Measurements from ENCODE around the gene KRTAP5-4. TPM values are rescaled to one million over a fixed set of nuclear protein-coding genes. Genes with fewer than 3 reads are reported as not detected.

KRTAP5-4 gene
- total RNA-seq, 1 experiment from 2014 or later, result not detected

DNA sequence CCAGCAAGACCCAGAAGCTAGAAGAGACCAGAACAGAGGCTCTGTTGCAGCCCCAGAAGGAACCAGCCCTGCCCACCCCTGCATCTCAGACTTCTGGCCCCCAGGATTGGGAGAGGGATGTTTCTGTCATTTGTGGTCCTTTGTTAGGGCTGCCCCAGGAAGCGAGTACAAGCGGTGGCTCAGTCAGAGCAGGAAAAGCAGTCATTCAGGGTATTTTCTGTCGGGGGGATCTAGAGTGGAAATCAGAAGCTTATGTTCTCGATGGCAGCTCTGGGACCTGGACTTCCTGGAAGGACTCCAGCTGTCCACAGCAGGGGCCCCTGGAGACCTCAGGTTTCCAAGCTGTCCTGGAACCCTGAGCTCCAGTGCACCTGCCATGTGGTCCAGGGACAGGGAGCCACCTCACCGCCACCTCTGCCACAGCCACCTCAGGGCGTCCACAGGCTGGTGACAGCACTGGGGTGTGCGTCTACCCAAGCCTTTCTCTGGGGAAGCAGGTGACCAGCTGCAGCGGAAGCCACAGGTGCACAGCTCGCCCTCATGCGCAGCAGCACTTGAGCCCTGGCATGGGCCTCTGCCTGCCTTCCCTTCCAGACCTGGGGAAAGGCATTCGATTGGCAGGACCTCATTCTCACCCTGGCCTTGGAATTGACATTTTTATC, 10.2 kb upstream of the KRTAP5-4 start:
- CTCF ChIA-PET, result no interaction called here
- Histone ChIP-seq H3K9me2 (ENCODE audit: insufficient read depth) (no peaks in the 10 kb centered on the region), H3K27me3 (ENCODE audit: insufficient read depth, low read depth) (peaks cover 67% of the 10 kb centered on the region), H3F3A (ENCODE audit: insufficient read depth, low read depth) (no peaks in the 10 kb centered on the region), H3K4me1 (replicated peaks; ENCODE audit: insufficient read depth) (no peaks in the 10 kb centered on the region), H2AFZ (no peak overlapping the region), H4K20me1 (ENCODE audit: insufficient read depth) (no peaks in the 10 kb centered on the region), H3K27ac (no peak overlapping the region), H3K36me3 (ENCODE audit: low read depth) (no peaks in the 10 kb centered on the region), H3K9me3 (ENCODE audit: insufficient read depth, low read depth) (no peaks in the 10 kb centered on the region), H3K4me3 (no peak overlapping the region), H3K4me2 (no peak overlapping the region), H3K79me2 (ENCODE audit: low read depth) (no peaks in the 10 kb centered on the region)
- no TSS peak for BruUV-seq (replicated peaks)
- POLR2A ChIA-PET (ENCODE audit: unreplicated experiment), result no interaction called here
- intact Hi-C loops (cut with micrococcal nuclease; ENCODE audit: unreplicated experiment), result no loop called here
- no peak for DNase-seq
- TF ChIP-seq, protein P1, sequence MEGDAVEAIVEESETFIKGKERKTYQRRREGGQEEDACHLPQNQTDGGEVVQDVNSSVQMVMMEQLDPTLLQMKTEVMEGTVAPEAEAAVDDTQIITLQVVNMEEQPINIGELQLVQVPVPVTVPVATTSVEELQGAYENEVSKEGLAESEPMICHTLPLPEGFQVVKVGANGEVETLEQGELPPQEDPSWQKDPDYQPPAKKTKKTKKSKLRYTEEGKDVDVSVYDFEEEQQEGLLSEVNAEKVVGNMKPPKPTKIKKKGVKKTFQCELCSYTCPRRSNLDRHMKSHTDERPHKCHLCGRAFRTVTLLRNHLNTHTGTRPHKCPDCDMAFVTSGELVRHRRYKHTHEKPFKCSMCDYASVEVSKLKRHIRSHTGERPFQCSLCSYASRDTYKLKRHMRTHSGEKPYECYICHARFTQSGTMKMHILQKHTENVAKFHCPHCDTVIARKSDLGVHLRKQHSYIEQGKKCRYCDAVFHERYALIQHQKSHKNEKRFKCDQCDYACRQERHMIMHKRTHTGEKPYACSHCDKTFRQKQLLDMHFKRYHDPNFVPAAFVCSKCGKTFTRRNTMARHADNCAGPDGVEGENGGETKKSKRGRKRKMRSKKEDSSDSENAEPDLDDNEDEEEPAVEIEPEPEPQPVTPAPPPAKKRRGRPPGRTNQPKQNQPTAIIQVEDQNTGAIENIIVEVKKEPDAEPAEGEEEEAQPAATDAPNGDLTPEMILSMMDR (conservative IDR thresholded peaks at IDR 0.05), result no peak
- no peak for TF ChIP-seq EZH2 (IDR thresholded peaks at IDR 0.05; ENCODE audit: low read depth)

GRCh38 chr11:1631066-1631568, 9.2 kb upstream of the KRTAP5-4 start:
- no peak for TF ChIP-seq EZH2 (IDR thresholded peaks at IDR 0.05; ENCODE audit: low read depth)
- TF ChIP-seq, protein P1 (conservative IDR thresholded peaks at IDR 0.05), result no peak
- H4K20me1 ChIP-seq (ENCODE audit: insufficient read depth), result no peaks in the 10 kb centered on the region

DNA sequence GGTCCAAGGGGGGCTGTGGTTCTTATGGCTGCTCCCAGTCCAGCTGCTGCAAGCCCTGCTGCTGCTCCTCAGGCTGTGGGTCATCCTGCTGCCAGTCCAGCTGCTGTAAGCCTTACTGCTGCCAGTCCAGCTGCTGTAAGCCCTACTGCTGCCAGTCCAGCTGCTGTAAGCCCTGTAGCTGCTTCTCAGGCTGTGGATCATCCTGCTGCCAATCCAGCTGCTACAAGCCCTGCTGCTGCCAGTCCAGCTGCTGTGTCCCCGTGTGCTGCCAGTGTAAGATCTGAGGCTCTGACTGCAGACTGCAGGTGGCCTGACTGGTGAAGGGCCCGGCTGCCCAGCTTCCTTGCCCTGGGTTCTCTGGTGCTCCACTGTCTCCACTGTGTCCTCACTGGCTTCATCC, 8.3 kb upstream of the KRTAP5-4 start:
- H2AFZ ChIP-seq, result no peak overlapping the region
- no peaks in the 10 kb centered on the region for H3K4me1 ChIP-seq (replicated peaks; ENCODE audit: insufficient read depth)
- intact Hi-C loops (cut with micrococcal nuclease; ENCODE audit: unreplicated experiment), result no loop called here
- H4K20me1 ChIP-seq (ENCODE audit: insufficient read depth), result no peaks in the 10 kb centered on the region
- POLR2A ChIA-PET (ENCODE audit: unreplicated experiment), result no interaction called here
- no peak overlapping the region for H3K4me3 ChIP-seq
- DNase-seq, result no peak
- TF ChIP-seq EZH2 (IDR thresholded peaks at IDR 0.05; ENCODE audit: low read depth), result no peak
- TF ChIP-seq, protein P1 (conservative IDR thresholded peaks at IDR 0.05), result no peak
- H3K9me2 ChIP-seq (ENCODE audit: insufficient read depth), result no peaks in the 10 kb centered on the region
- H3K79me2 ChIP-seq (ENCODE audit: low read depth), result no peaks in the 10 kb centered on the region
- CTCF ChIA-PET, result interaction anchor here (0.6 kb wide), 1 partner anchor 77 kb away, joined by 3 read pairs; no protein-coding TSS in a partner anchor
- H3K4me2 ChIP-seq, result no peak overlapping the region
- H3K36me3 ChIP-seq (ENCODE audit: low read depth), result no peaks in the 10 kb centered on the region
- peaks cover 71% of the 10 kb centered on the region for H3K27me3 ChIP-seq (ENCODE audit: insufficient read depth, low read depth)
- no TSS peak for BruUV-seq (replicated peaks)
- H3K27ac ChIP-seq, result no peak overlapping the region
- H3F3A ChIP-seq (ENCODE audit: insufficient read depth, low read depth), result no peaks in the 10 kb centered on the region
- H3K9me3 ChIP-seq (ENCODE audit: insufficient read depth, low read depth), result no peaks in the 10 kb centered on the region

More at GRCh38 chr11:1631066-1631568, 9.2 kb upstream of the KRTAP5-4 start:
- Histone ChIP-seq H3K36me3 (ENCODE audit: low read depth) (no peaks in the 10 kb centered on the region), H3K9me3 (ENCODE audit: insufficient read depth, low read depth) (no peaks in the 10 kb centered on the region), H3K79me2 (ENCODE audit: low read depth) (no peaks in the 10 kb centered on the region), H2AFZ (no peak overlapping the region), H3K4me3 (no peak overlapping the region), H3K9me2 (ENCODE audit: insufficient read depth) (no peaks in the 10 kb centered on the region), H3K27ac (no peak overlapping the region), H3K27me3 (ENCODE audit: insufficient read depth, low read depth) (peaks cover 70% of the 10 kb centered on the region), H3F3A (ENCODE audit: insufficient read depth, low read depth) (no peaks in the 10 kb centered on the region), H3K4me2 (no peak overlapping the region), H3K4me1 (replicated peaks; ENCODE audit: insufficient read depth) (no peaks in the 10 kb centered on the region)
- intact Hi-C loops (cut with micrococcal nuclease; ENCODE audit: unreplicated experiment), result no loop called here
- ChIA-PET POLR2A (ENCODE audit: unreplicated experiment) (no interaction called here), CTCF (no interaction called here)
- DNase-seq, result no peak
- BruUV-seq (replicated peaks), result no TSS peak

All from PC-9 (cell line).